Osteoblast (primary cell): ENCODE data around the gene FUOM. TPM values are rescaled to one million over a fixed set of nuclear protein-coding genes. Genes with fewer than 3 reads are reported as not detected.
A peak's percentile ranks its signal among the peaks of the same experiment; 100 is the strongest.

Experiments used
- DNase-seq: peaks from one replicate; pipeline ENCODE4 v3.0.0; 2011; ENCODE audit warnings: low spot score, mixed read lengths; ENCODE audit not compliant: insufficient read length; ENCODE audit errors: missing footprints
- H2AFZ ChIP-seq: 2 replicates; pipeline ENCODE4 v1.6.0; 2011; ENCODE audit warnings: mild to moderate bottlenecking, low read length
- H3K27ac ChIP-seq: 2 replicates; pipeline ENCODE4 v1.5.1; 2011; ENCODE audit warnings: mild to moderate bottlenecking, low read depth, low read length, moderate library complexity
- H3K27me3 ChIP-seq: 2 replicates; pipeline ENCODE4 v1.6.0; 2012; ENCODE audit warnings: mild to moderate bottlenecking, control low read depth, inconsistent platforms, low read length, moderate library complexity; ENCODE audit not compliant: insufficient read depth
- H3K36me3 ChIP-seq: 2 replicates; pipeline ENCODE4 v1.5.1; 2011; ENCODE audit warnings: mild to moderate bottlenecking, low read length, control low read depth, moderate library complexity; ENCODE audit not compliant: insufficient read depth
- H3K4me1 ChIP-seq: 2 replicates; pipeline ENCODE4 v1.5.1; 2011; ENCODE audit warnings: mild to moderate bottlenecking, low read length, control low read depth, moderate library complexity; ENCODE audit not compliant: insufficient read depth
- H3K4me2 ChIP-seq: 2 replicates; pipeline ENCODE4 v1.6.0; 2011; ENCODE audit warnings: mild to moderate bottlenecking, low read length; ENCODE audit not compliant: insufficient read depth
- H3K4me3 ChIP-seq: fragments of 200-600 bp; sonication (generic); 3 replicates; pipeline ENCODE4 v1.5.1; 2012; ENCODE audit warnings: mild to moderate bottlenecking, low read length, inconsistent platforms; ENCODE audit not compliant: insufficient read depth
- H3K79me2 ChIP-seq: 2 replicates; pipeline ENCODE4 v1.6.0; 2012; ENCODE audit warnings: mild to moderate bottlenecking, low read length, control low read depth, inconsistent platforms; ENCODE audit not compliant: insufficient read depth
- H3K9me3 ChIP-seq: 2 replicates; pipeline ENCODE4 v1.5.1; 2011; ENCODE audit warnings: low read depth, low read length, control low read depth
- H4K20me1 ChIP-seq: 2 replicates; pipeline ENCODE4 v1.6.0; 2012; ENCODE audit warnings: mild to moderate bottlenecking, low read length, control low read depth; ENCODE audit not compliant: insufficient read depth
- total RNA-seq: library from RNA; depleted of rRNA; stranded (reverse); fragments of >200 nt; gene quantifications from 2 replicates; pipeline ENCODE4 v1.2.3, GENCODE V29; 2012
- TF ChIP-seq, protein P1 (sequence below): IDR thresholded peaks from 2 replicates; pipeline ENCODE4 v1.5.1; 2011; ENCODE audit warnings: mild to moderate bottlenecking, low read depth, low read length, moderate library complexity; ENCODE audit errors: extremely low read depth

FUOM gene
- total RNA-seq, 1 donor = 5.1 TPM

DNA sequence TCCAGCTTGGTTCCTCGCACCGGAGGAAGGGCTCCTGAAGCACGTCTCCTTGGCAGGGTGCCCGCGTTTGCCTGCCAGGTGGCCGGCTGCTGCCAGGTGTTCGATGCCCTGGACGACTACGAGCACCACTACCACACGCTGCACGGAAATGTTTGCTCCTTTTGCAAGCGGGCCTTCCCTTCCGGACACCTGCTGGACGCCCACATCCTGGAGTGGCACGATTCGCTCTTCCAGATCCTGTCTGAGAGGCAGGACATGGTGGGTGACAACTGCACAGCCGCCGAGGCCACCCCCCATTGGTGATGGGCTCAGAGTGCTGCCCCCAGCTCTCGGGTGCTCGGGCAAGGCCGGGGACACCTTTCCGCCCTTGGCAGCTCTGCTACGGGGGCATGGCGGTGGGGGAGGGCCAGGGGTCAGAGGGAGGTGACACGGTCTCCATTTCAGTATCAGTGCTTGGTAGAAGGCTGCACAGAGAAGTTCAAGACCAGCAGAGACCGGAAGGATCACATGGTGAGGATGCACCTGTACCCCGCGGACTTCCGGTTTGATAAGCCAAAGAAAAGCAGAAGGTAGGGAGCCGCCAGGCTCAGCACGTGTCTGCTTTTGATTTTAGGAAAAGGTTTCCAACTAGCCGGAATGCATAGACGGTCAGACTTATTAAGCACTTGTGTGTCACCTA, 48.0 kb downstream of the FUOM start:
- peaks cover 26% of the 10 kb centered on the region for H4K20me1 ChIP-seq
- H3K27me3 ChIP-seq = no peaks in the 10 kb centered on the region
- TF ChIP-seq, protein P1, sequence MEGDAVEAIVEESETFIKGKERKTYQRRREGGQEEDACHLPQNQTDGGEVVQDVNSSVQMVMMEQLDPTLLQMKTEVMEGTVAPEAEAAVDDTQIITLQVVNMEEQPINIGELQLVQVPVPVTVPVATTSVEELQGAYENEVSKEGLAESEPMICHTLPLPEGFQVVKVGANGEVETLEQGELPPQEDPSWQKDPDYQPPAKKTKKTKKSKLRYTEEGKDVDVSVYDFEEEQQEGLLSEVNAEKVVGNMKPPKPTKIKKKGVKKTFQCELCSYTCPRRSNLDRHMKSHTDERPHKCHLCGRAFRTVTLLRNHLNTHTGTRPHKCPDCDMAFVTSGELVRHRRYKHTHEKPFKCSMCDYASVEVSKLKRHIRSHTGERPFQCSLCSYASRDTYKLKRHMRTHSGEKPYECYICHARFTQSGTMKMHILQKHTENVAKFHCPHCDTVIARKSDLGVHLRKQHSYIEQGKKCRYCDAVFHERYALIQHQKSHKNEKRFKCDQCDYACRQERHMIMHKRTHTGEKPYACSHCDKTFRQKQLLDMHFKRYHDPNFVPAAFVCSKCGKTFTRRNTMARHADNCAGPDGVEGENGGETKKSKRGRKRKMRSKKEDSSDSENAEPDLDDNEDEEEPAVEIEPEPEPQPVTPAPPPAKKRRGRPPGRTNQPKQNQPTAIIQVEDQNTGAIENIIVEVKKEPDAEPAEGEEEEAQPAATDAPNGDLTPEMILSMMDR = no peak
- H2AFZ ChIP-seq = no peak overlapping the region
- H3K9me3 ChIP-seq = no peaks in the 10 kb centered on the region
- peaks cover 12% of the 10 kb centered on the region for H3K36me3 ChIP-seq
- H3K4me3 ChIP-seq = no peak overlapping the region
- DNase-seq = no peak
- H3K4me1 ChIP-seq = peaks cover 9% of the 10 kb centered on the region
- peak overlapping the region; percentile 94 for H3K4me2 ChIP-seq
- H3K79me2 ChIP-seq = peaks cover 35% of the 10 kb centered on the region
- no peak overlapping the region for H3K27ac ChIP-seq

DNA sequence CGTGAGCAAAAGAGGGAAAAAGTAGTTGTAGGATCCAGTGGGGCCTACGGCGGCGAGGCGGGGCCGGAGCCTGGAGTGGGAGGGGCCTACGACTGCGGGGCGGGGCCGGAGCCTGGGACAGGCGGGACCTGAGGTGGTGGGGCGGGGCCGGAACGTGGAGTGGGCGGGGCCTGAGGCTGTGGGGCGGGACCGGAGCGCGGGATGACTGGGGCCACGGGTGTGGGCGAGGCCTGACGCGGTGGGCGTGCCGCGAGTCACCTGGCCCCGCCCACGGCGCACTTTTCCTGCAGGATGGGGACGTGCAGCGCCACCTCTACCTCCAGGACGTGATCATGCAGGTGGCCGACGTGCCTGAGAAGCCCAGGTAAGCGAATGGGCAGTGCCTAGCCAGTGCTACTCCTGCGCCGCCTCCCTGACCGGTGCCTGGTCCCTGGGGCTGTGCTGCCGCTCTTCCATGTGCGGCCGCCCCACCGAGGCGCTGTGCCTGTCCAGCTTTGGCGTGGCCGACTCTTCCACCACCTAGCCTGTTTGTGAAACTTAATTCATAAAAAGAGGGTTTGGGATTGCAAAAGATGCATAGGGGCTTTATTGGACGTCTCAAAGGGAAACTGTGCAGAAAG, 48.6 kb downstream of the FUOM start:
- H4K20me1 ChIP-seq = peaks cover 29% of the 10 kb centered on the region
- peak overlapping the region; percentile 81 for H3K4me3 ChIP-seq
- peak overlapping the region; percentile 94 for H3K4me2 ChIP-seq
- H2AFZ ChIP-seq = peak overlapping the region; percentile 85
- peak overlapping the region; percentile 82 for H3K27ac ChIP-seq
- no peaks in the 10 kb centered on the region for H3K27me3 ChIP-seq
- peaks cover 12% of the 10 kb centered on the region for H3K36me3 ChIP-seq
- peak; percentile 99 for DNase-seq
- TF ChIP-seq, protein P1 = no peak
- H3K4me1 ChIP-seq = peaks cover 9% of the 10 kb centered on the region
- H3K79me2 ChIP-seq = peaks cover 40% of the 10 kb centered on the region
- no peaks in the 10 kb centered on the region for H3K9me3 ChIP-seq

DNA sequence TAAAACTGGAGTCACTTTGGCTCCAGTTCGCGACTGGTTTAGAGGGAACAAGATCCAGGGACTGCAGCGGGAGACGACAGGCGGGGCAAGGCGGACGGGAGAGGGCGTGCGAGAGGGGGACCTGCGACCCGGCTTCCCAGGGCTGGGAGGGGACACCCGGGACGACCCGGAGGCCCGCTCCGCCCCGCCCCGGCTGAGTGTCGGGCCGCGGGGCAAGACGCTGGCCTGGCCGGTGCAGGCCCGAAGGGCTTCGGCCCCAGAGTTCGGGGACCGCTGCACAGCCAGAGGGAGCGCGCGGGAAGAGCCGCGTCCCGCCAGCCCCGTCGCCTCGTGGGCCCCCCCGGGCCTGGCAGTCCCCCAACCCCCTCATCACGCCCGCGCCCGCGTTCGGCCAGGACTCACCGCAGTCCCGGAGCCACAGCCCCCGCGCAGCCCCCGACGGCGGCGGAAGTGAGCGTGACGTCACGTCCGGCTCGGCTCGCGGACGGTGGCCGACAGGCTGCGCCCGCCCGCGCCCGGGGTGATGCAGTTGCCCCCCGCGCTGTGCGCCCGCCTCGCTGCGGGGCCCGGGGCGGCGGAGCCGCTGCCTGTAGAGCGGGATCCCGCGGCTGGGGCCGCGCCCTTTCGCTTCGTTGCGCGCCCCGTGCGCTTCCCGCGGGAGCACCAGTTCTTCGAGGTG, 49.3 kb downstream of the FUOM start, which contains the start of the genes TUBGCP2 and ZNF511:
Gene TUBGCP2, minus strand, starts transcription at position 452 of the 679 bp plus-strand sequence. CDS start 5,931 bp downstream, outside the sequence.
Gene ZNF511, plus strand, starts transcription at position 494 of the 679 bp plus-strand sequence. Its CDS starts 30 bp downstream, at position 524.
- no peaks in the 10 kb centered on the region for H3K27me3 ChIP-seq
- H3K27ac ChIP-seq = peak within 1 kb of the TSS; percentile 82
- peak within 1 kb of the TSS; percentile 94 for H3K4me2 ChIP-seq
- DNase-seq = peak; percentile 99
- peaks cover 12% of the 10 kb centered on the region for H3K36me3 ChIP-seq
- H3K4me3 ChIP-seq = peak within 1 kb of the TSS; percentile 81
- peaks cover 9% of the 10 kb centered on the region for H3K4me1 ChIP-seq
- peaks cover 46% of the 10 kb centered on the region for H3K79me2 ChIP-seq
- H3K9me3 ChIP-seq = no peaks in the 10 kb centered on the region
- H2AFZ ChIP-seq = peak within 1 kb of the TSS; percentile 85
- TF ChIP-seq, protein P1 = no peak
- peaks cover 35% of the 10 kb centered on the region for H4K20me1 ChIP-seq
